ENCODE data around the gene BRD2. TPM values are rescaled to one million over a fixed set of nuclear protein-coding genes. Genes with fewer than 3 reads are reported as not detected.
A peak's percentile ranks its signal among the peaks of the same experiment; 100 is the strongest.

Gene BRD2
- total RNA-seq, 1 donor from 2014 or later, result 234 TPM

DNA sequence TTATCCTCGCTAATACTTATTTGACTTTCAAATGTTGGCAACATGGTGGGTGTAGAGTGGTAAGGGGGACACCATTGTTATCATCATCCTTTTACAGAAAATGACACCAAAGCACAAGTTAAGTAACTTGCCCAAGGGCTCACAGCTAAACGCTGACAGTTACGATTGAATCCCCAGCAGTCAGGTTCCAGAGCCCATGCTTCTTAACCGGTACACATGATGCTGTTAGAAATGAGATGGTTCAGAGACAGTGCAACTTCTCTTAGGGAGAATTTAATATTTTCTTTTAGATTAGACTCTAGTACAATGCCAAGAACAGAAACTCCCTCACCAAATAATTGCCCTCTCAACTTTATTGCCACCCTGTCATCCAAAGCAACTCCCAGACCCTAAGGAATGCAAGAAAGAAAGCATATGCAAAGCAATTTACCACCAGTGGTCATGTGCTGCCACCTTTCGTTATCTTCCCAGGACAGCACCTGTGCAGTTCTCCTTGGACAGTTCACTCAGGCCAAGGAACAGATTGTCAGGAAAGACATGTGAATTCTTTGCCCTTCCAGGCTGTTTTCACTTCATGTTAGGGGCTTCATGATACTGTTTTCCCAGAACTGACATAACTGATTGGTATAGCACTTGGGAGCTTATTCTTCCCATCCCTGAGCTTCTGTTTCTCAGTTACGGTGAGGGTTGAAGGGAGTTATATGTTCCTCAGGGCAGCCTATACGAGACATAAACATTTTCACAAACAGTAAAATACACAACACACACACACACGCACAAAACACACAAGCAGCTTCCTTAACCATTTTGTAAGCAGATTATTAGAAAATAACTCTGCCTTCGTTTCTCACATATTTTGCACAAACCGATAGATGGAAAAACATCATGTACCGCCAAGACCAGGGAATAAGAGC, 20.6 kb upstream of the BRD2 start:
- H3K4me3 Mint-ChIP-seq (ENCODE audit: unreplicated experiment), result no peak overlapping the region
- no peak overlapping the region for H3K27ac Mint-ChIP-seq (ENCODE audit: unreplicated experiment)
- FAIRE-seq (no peak), DNase-seq (ENCODE audit: low read depth) (no peak)
- no peaks in the 10 kb centered on the region for H3K9me3 Mint-ChIP-seq (ENCODE audit: unreplicated experiment)
- H3K36me3 Mint-ChIP-seq (ENCODE audit: low read depth, unreplicated experiment), result peaks cover 3% of the 10 kb centered on the region
- Histone ChIP-seq H3K27ac (ENCODE audit: low read depth, low read length) (no peak overlapping the region), H2AFZ (ENCODE audit: low read depth, low read length) (no peak overlapping the region), H3K27me3 (ENCODE audit: insufficient read depth, low read length) (peaks cover 6% of the 10 kb centered on the region), H3K4me3 (ENCODE audit: insufficient read depth, low read depth, low read length) (no peak overlapping the region), H3K9me3 (ENCODE audit: insufficient read depth, low read depth, low read length) (no peaks in the 10 kb centered on the region), H3K79me2 (ENCODE audit: insufficient read depth, low read length) (no peaks in the 10 kb centered on the region), H3K4me2 (ENCODE audit: low read length) (no peak overlapping the region), H3K4me1 (ENCODE audit: insufficient read depth, low read length) (no peaks in the 10 kb centered on the region), H3K9ac (ENCODE audit: low read length) (no peak overlapping the region), H3K36me3 (ENCODE audit: insufficient read depth, low read length) (no peaks in the 10 kb centered on the region), H4K20me1 (ENCODE audit: insufficient read depth, low read length) (no peaks in the 10 kb centered on the region)
- TF ChIP-seq EZH2 (IDR thresholded peaks at IDR 0.05; ENCODE audit: insufficient read depth, low read length), result no peak
- TF ChIP-seq, protein P1, sequence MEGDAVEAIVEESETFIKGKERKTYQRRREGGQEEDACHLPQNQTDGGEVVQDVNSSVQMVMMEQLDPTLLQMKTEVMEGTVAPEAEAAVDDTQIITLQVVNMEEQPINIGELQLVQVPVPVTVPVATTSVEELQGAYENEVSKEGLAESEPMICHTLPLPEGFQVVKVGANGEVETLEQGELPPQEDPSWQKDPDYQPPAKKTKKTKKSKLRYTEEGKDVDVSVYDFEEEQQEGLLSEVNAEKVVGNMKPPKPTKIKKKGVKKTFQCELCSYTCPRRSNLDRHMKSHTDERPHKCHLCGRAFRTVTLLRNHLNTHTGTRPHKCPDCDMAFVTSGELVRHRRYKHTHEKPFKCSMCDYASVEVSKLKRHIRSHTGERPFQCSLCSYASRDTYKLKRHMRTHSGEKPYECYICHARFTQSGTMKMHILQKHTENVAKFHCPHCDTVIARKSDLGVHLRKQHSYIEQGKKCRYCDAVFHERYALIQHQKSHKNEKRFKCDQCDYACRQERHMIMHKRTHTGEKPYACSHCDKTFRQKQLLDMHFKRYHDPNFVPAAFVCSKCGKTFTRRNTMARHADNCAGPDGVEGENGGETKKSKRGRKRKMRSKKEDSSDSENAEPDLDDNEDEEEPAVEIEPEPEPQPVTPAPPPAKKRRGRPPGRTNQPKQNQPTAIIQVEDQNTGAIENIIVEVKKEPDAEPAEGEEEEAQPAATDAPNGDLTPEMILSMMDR (IDR thresholded peaks at IDR 0.05; ENCODE audit: insufficient read depth, low read depth, low read length), result peak; percentile 41
- H3K27me3 Mint-ChIP-seq (ENCODE audit: low read depth, unreplicated experiment), result peaks cover 4% of the 10 kb centered on the region
- no peaks in the 10 kb centered on the region for H3K4me1 Mint-ChIP-seq (ENCODE audit: low read depth, unreplicated experiment)

DNA sequence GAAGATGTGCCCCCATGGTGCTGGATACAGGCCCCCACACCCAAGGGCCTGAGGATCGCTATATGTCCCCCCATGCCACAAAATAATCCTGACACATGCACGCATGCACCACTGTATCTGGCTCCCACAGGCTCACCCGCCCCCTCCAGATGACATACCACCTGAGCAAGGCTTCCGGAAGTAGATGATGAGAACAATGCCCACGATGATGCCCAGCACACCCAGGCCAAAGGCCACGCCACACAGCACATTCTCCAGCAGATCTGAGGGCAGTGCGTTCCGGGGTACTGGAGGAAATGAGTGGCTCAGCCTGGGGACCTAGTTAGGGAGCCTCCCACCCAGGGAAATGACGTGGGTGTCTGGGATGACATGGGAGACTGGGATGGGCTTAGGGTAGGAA, 19.3 kb upstream of the BRD2 start:
- no peak for DNase-seq (ENCODE audit: low read depth)
- Histone ChIP-seq H3K4me1 (ENCODE audit: insufficient read depth, low read length) (no peaks in the 10 kb centered on the region), H3K27me3 (ENCODE audit: insufficient read depth, low read length) (no peaks in the 10 kb centered on the region), H3K36me3 (ENCODE audit: insufficient read depth, low read length) (no peaks in the 10 kb centered on the region), H3K4me3 (ENCODE audit: insufficient read depth, low read depth, low read length) (no peak overlapping the region), H3K4me2 (ENCODE audit: low read length) (no peak overlapping the region), H3K79me2 (ENCODE audit: insufficient read depth, low read length) (no peaks in the 10 kb centered on the region), H4K20me1 (ENCODE audit: insufficient read depth, low read length) (no peaks in the 10 kb centered on the region), H3K27ac (ENCODE audit: low read depth, low read length) (no peak overlapping the region), H3K9me3 (ENCODE audit: insufficient read depth, low read depth, low read length) (no peaks in the 10 kb centered on the region), H2AFZ (ENCODE audit: low read depth, low read length) (peak overlapping the region; percentile 26), H3K9ac (ENCODE audit: low read length) (no peak overlapping the region)
- Mint-ChIP-seq H3K36me3 (ENCODE audit: low read depth, unreplicated experiment) (peaks cover 3% of the 10 kb centered on the region), H3K9me3 (ENCODE audit: unreplicated experiment) (no peaks in the 10 kb centered on the region), H3K27ac (ENCODE audit: unreplicated experiment) (no peak overlapping the region), H3K4me3 (ENCODE audit: unreplicated experiment) (no peak overlapping the region), H3K4me1 (ENCODE audit: low read depth, unreplicated experiment) (no peaks in the 10 kb centered on the region), H3K27me3 (ENCODE audit: low read depth, unreplicated experiment) (peaks cover 4% of the 10 kb centered on the region)
- TF ChIP-seq EZH2 (IDR thresholded peaks at IDR 0.05; ENCODE audit: insufficient read depth, low read length), result no peak
- TF ChIP-seq, protein P1 (IDR thresholded peaks at IDR 0.05; ENCODE audit: insufficient read depth, low read depth, low read length), result no peak
- FAIRE-seq, result no peak

DNA sequence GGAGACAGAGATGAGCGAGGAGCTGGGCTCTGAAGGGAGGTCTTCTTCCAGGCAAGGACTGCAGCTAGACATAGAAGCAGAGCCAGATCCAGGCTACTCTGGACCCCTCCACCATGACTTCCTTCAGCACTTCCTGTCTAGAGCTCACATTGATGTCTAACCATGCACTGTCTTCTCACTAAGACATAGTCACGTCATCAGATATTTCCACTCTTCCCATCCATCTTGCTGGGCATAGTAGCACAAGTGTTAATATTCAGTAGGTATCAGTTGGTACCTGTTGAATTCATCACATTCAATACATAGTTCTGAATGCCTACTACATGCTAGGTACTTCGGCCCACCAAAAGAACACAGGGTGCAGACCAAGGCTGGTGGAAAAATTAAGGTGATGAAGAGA, 18.4 kb upstream of the BRD2 start:
- H3K27me3 ChIP-seq (ENCODE audit: insufficient read depth, low read length), result peaks cover under 1% of the 10 kb centered on the region
- DNase-seq (ENCODE audit: low read depth) (no peak), FAIRE-seq (no peak)
- H3K27ac ChIP-seq (ENCODE audit: low read depth, low read length), result no peak overlapping the region
- Mint-ChIP-seq H3K9me3 (ENCODE audit: unreplicated experiment) (no peaks in the 10 kb centered on the region), H3K4me1 (ENCODE audit: low read depth, unreplicated experiment) (no peaks in the 10 kb centered on the region), H3K36me3 (ENCODE audit: low read depth, unreplicated experiment) (peaks cover 3% of the 10 kb centered on the region), H3K27me3 (ENCODE audit: low read depth, unreplicated experiment) (peaks cover 4% of the 10 kb centered on the region), H3K4me3 (ENCODE audit: unreplicated experiment) (no peak overlapping the region), H3K27ac (ENCODE audit: unreplicated experiment) (no peak overlapping the region)
- TF ChIP-seq, protein P1 (IDR thresholded peaks at IDR 0.05; ENCODE audit: insufficient read depth, low read depth, low read length), result no peak
- TF ChIP-seq EZH2 (IDR thresholded peaks at IDR 0.05; ENCODE audit: insufficient read depth, low read length), result no peak
- no peaks in the 10 kb centered on the region for H3K79me2 ChIP-seq (ENCODE audit: insufficient read depth, low read length)
- H3K4me2 ChIP-seq (ENCODE audit: low read length), result no peak overlapping the region
- no peak overlapping the region for H3K9ac ChIP-seq (ENCODE audit: low read length)
- no peaks in the 10 kb centered on the region for H3K36me3 ChIP-seq (ENCODE audit: insufficient read depth, low read length)
- no peak overlapping the region for H2AFZ ChIP-seq (ENCODE audit: low read depth, low read length)
- H3K4me1 ChIP-seq (ENCODE audit: insufficient read depth, low read length), result no peaks in the 10 kb centered on the region
- H3K4me3 ChIP-seq (ENCODE audit: insufficient read depth, low read depth, low read length), result no peak overlapping the region
- no peaks in the 10 kb centered on the region for H4K20me1 ChIP-seq (ENCODE audit: insufficient read depth, low read length)
- no peaks in the 10 kb centered on the region for H3K9me3 ChIP-seq (ENCODE audit: insufficient read depth, low read depth, low read length)

All from astrocyte (in vitro differentiated cells and primary cell).